SIG-M5 treated with dmso at 0.1 percent for 504 hours (cell line): ENCODE results near the gene KDM6B.

Source experiments
- DNase-seq: peaks from one replicate; lab custom pipeline; 2025; ENCODE audit not compliant: unreplicated experiment; lab: John Stamatoyannopoulos, UW

Gene KDM6B

DNA sequence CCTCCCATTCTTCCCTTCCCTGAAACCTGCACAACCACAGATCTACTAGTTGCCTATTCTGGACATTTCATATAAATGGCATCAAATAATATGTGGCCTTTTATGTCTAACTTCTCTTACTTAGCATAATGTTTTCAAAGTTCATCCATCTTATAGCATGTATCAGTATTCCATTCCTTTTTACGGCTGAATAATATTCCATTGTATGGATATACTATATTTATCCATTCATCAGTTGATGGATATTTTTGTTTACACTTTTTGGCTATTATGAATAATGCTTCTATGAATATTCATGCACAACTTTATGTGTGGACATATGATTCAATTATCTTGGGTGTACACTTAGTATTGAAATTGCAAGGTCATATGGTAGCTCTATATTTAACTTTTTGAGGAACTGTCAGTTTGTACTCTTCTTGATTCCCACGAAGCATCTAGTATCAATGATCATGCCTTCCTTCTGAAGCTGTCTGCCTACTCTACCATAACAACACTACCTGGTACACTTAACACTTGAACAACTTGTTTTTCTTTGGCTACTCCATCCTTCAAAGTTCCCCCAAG is 41.9 kb downstream of the KDM6B start:
- no peak for DNase-seq

DNA sequence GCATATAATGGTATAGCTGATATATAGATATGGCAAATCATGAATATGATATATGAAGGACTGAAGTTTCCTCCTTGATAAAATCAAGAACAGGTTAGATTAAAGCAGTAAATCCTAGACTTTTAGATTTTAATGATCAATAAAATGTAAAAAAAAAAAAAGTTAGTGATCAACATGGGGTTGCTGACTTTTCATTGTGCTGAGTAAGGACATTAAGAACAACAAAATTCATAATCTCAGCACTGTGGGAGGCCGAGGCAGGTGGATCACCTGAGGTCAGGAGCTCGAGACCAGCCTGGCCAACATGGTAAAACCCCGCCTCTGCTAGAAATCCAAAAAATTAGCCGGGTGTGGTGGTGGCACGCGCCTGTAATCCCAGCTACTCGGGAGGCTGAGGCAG is 44.2 kb downstream of the KDM6B start:
- DNase-seq, result no peak

DNA sequence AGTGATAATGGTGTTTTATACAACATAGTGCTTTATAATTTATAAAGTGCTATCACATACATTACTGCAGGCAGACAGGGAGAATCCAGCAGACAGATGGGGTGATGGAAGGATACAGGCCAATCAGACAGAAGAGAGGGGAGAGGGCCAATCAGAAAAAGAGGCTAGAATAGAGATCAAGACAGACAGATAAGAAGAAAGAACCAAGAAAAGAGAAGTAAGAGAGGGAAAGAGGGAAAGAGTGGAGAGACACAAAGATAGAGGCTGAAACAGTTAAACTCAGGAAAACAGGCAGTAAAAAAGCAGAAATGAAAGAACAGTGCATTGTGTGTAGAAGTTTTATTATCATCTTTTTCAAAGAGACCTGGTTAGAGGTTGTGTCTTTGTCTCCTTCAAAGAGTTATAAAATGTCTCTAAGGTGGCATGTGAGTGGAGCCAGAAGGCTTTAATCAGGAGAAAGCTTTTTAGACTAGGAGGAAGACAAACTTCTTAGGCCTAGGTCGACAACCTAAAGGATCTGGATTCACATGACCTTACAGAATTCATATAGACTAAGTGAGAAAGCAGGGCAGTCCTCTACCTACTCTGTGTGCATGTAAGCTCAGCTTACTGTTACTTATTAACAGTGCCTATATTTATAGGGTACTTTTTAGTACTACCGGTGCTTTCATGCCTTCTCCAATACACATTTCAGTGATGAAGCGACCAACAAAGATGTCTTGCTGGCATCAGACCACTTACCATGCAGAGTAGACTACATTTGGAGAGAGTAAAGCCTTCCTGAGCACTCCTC is 46.3 kb downstream of the KDM6B start:
- peak; percentile 78 for DNase-seq

- DNase-seq, result peak; percentile 44
These were observed 47.4 kb downstream of the KDM6B start for GRCh38 chr17:7881276-7882054.

DNA sequence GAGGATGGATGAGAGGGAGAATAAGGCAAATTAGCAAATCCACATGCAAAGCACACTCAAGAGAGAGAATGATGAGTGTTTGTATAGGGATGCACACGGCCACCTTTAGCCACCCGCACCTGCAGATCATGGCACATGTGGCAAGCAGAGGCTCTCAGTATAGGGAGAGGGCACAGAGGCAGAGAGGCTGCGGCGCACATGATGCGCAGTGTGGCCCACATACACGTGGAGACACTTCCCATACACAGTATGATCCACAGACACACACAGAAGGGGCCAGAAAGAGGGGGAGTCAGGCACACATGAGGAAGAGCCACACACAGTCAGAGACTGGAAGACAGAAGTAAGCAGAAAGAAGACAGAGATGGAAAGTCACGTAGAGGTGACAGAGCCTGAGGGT is 48.1 kb downstream of the KDM6B start:
- no peak for DNase-seq

DNA sequence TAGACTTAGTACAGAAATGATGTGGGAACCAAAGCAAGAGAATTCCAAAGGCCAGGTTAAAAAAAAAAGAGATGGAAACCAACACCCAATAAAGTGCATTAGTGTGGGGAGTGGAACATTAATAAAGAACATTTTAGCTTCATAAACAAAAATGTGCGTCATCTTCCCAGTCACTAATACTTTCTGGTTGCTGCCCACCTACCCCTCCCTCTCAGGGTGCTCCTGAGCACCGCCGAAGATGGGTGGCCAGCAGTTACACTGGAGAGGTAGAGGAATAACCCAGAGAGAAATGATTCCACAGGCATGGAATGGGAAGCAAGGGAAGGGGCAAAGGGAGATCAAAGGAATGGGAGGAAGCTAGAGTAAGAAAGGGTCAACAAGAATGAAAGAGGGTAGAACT is 48.6 kb downstream of the KDM6B start:
- no peak for DNase-seq
